OCI-LY7 (cell line): ENCODE results near the gene ZNF569. TPM values are rescaled to one million over a fixed set of nuclear protein-coding genes. Genes with fewer than 3 reads are reported as not detected.
"Not testable (repeated sequence)": the region's sequence is repeated elsewhere in the genome, so short reads cannot be mapped to it uniquely, and the experiment has no call there.

Experiments used
- BruUV-seq: library from RNA; stranded (reverse); fragments of 400-500 nt; replicated peaks from 2 replicates; lab custom pipeline; 2021; lab: Mats Ljungman, UMichigan
- CTCF ChIA-PET: fragments of 300-600 bp; sonication (Branson Sonifier 250); formaldehyde crosslinking; loops from one replicate; lab custom pipeline; 2022; ENCODE audit warnings: antibody characterized with exemption; ENCODE audit not compliant: unreplicated experiment; lab: Charles Lee
- POLR2A ChIA-PET: fragments of 300-600 bp; sonication (Branson Sonifier 250); formaldehyde crosslinking; loops from one replicate; lab custom pipeline; 2022; ENCODE audit warnings: antibody characterized with exemption; lab: Charles Lee
- DNase-seq: peaks from one replicate; pipeline ENCODE4 v3.0.0-alpha.2; 2015; ENCODE audit warnings: low spot score
- H2AFZ ChIP-seq: fragments of 200-600 bp; sonication (generic), shearing (Covaris generic); 2 replicates; pipeline ENCODE4 v1.6.1; 2014; ENCODE audit warnings: mild to moderate bottlenecking, antibody characterized with exemption, low read length, moderate library complexity
- H3K27ac ChIP-seq: fragments of 200-600 bp; sonication (generic); 2 replicates; pipeline ENCODE4 v1.5.1; 2014; ENCODE audit warnings: mixed run types, low read depth, mild to moderate bottlenecking, moderate library complexity, low read length, inconsistent platforms; ENCODE audit not compliant: poor library complexity, severe bottlenecking
- H3K36me3 ChIP-seq: fragments of 200-600 bp; sonication (generic); 2 replicates; pipeline ENCODE4 v1.6.1; 2014; ENCODE audit warnings: mild to moderate bottlenecking, antibody characterized with exemption, low read length, moderate library complexity, mixed read lengths; ENCODE audit not compliant: insufficient read depth
- H3K4me1 ChIP-seq: fragments of 200-600 bp; sonication (generic); 2 replicates; pipeline ENCODE4 v1.5.1; 2014; ENCODE audit warnings: mild to moderate bottlenecking, low read length; ENCODE audit not compliant: insufficient read depth, poor library complexity, severe bottlenecking
- H3K4me2 ChIP-seq: fragments of 200-600 bp; sonication (generic); 2 replicates; pipeline ENCODE4 v1.6.1; 2014; ENCODE audit warnings: mild to moderate bottlenecking, low read length
- H3K4me3 ChIP-seq: fragments of 200-600 bp; sonication (generic); 2 replicates; pipeline ENCODE4 v1.5.1; 2014; ENCODE audit warnings: mild to moderate bottlenecking, low read depth, low read length; ENCODE audit not compliant: poor library complexity, severe bottlenecking
- H3K79me2 ChIP-seq: fragments of 200-600 bp; sonication (generic); 2 replicates; pipeline ENCODE4 v1.6.1; 2016; ENCODE audit warnings: low read depth, mild to moderate bottlenecking, low read length, moderate library complexity, mixed read lengths; ENCODE audit not compliant: insufficient read depth
- H3K9me2 ChIP-seq: fragments of 200-600 bp; sonication (generic); 2 replicates; pipeline ENCODE4 v1.6.1; 2016; ENCODE audit warnings: mild to moderate bottlenecking, low read length, mixed read lengths; ENCODE audit not compliant: insufficient read depth
- H3K9me3 ChIP-seq: fragments of 200-600 bp; sonication (generic); 2 replicates; pipeline ENCODE4 v1.6.1; 2014; ENCODE audit warnings: mild to moderate bottlenecking, mixed run types, low read length, mixed read lengths
- H4K20me1 ChIP-seq: fragments of 200-600 bp; sonication (generic); 2 replicates; pipeline ENCODE4 v1.6.1; 2014; ENCODE audit warnings: mild to moderate bottlenecking, antibody characterized with exemption, low read length, moderate library complexity, mixed read lengths; ENCODE audit not compliant: insufficient read depth
- CTCF ChIP-seq: fragments of 200-600 bp; sonication (generic); conservative IDR thresholded peaks from 2 replicates; pipeline ENCODE4 v1.5.1; 2014; ENCODE audit warnings: mild to moderate bottlenecking, antibody characterized with exemption, low read length, moderate library complexity, mixed read lengths
- EZH2phosphoT487 ChIP-seq: fragments of 200-600 bp; sonication (generic); IDR thresholded peaks from 2 replicates; pipeline ENCODE4 v1.6.1; 2018; ENCODE audit warnings: low read depth, borderline replicate concordance, mild to moderate bottlenecking, mixed run types, antibody characterized with exemption, low read length, moderate library complexity, mixed read lengths
- intact Hi-C: fragments of 100-400 bp; cut with micrococcal nuclease; formaldehyde crosslinking; loops from one replicate; pipeline ENCODE4 v1.10.0; 2022; ENCODE audit not compliant: unreplicated experiment
- total RNA-seq, 2 experiments: library from RNA; depleted of rRNA in 1 of 2; stranded (reverse); fragments of >200 nt in 1 of 2; shearing (Covaris generic) in 1 of 2; gene quantifications; 2 replicates each; pipeline ENCODE4 v1.2.3, GENCODE V29; 2014 to 2022

ZNF569 gene
- total RNA-seq, 2 experiments from 2014 or later, result 10.5 to 12.2 TPM

DNA sequence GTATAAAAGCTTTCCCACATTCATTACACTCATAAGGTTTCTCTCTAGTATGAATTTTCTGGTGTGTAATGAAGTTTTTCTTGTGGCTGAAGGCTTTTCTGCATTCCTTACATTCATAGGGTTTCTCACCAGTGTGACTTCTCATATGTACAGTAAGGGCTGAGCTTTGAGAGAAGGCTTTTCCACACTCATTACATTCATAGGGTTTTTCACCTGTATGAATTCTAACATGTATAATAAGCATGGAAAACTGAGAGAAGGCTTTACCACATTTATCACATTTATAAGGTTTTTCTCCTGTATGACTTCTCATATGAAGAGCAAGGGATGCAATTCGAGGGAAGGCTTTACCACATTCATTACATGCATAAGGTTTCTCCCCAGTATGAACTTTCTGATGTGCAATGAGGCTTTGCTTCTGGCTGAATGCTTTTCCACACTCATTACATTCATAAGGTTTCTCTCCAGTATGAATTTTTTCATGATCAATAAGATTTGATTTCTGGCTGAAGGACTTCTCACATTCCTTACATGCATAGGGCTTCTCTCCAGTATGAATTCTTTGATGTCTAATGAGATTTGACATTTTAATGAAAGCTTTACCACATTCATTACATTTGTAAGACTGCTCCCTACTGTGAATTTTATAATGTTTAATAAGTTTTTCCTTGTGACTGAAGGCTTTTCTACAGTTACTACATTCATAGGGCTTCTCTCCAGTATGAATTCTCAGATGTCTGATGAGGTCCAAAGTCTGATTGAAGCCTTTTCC is 53.7 kb downstream of the ZNF569 start:
- H3K4me2 ChIP-seq, result no peak overlapping the region
- H3K79me2 ChIP-seq, result no peaks in the 10 kb centered on the region
- POLR2A ChIA-PET, result no interaction called here
- no peak for DNase-seq
- CTCF ChIA-PET, result interaction anchor here (0.6 kb wide), 1 partner anchor 59 kb away, joined by 4 read pairs; no protein-coding TSS in a partner anchor
- no peaks in the 10 kb centered on the region for H3K9me2 ChIP-seq
- peaks cover 33% of the 10 kb centered on the region for H3K36me3 ChIP-seq
- TF ChIP-seq CTCF (no peak), EZH2phosphoT487 (no peak)
- H3K27ac ChIP-seq, result no peak overlapping the region
- H4K20me1 ChIP-seq, result no peaks in the 10 kb centered on the region
- BruUV-seq, result no TSS peak
- peaks cover 75% of the 10 kb centered on the region for H3K9me3 ChIP-seq
- no peak overlapping the region for H2AFZ ChIP-seq
- no peaks in the 10 kb centered on the region for H3K4me1 ChIP-seq
- H3K4me3 ChIP-seq, result no peak overlapping the region
- intact Hi-C loops, result no loop called here

GRCh38 chr19:37412700-37413099 is 54.5 kb downstream of the ZNF569 start:
- ChIA-PET CTCF (no interaction called here), POLR2A (no interaction called here)
- no TSS peak for BruUV-seq
- Histone ChIP-seq H3K9me2 (no peaks in the 10 kb centered on the region), H4K20me1 (no peaks in the 10 kb centered on the region), H3K36me3 (peaks cover 33% of the 10 kb centered on the region), H3K27ac (no peak overlapping the region), H3K79me2 (no peaks in the 10 kb centered on the region), H3K4me3 (no peak overlapping the region), H3K4me2 (no peak overlapping the region), H2AFZ (no peak overlapping the region), H3K9me3 (peaks cover 76% of the 10 kb centered on the region), H3K4me1 (no peaks in the 10 kb centered on the region)
- no peak for TF ChIP-seq EZH2phosphoT487
- no peak for TF ChIP-seq CTCF
- no peak for DNase-seq
- intact Hi-C loops, result no loop called here

- H2AFZ ChIP-seq, intact Hi-C loops, H3K27ac ChIP-seq, H3K4me2 ChIP-seq, BruUV-seq, DNase-seq, H4K20me1 ChIP-seq, H3K9me2 ChIP-seq, H3K79me2 ChIP-seq, H3K4me1 ChIP-seq, CTCF ChIA-PET, H3K36me3 ChIP-seq, H3K4me3 ChIP-seq: not testable (repeated sequence)
- POLR2A ChIA-PET, result interaction anchor here (1.0 kb wide), 1 partner anchor 488 kb away, joined by 3 read pairs; no protein-coding TSS in a partner anchor
- peaks cover 41% of the 10 kb centered on the region; the same call in 1 of the 2 replicates for H3K9me3 ChIP-seq
Measured at GRCh38 chr19:37406140-37406846, 61.0 kb downstream of the ZNF569 start.
